Measurements from ENCODE around the gene CLDND2.

DNA sequence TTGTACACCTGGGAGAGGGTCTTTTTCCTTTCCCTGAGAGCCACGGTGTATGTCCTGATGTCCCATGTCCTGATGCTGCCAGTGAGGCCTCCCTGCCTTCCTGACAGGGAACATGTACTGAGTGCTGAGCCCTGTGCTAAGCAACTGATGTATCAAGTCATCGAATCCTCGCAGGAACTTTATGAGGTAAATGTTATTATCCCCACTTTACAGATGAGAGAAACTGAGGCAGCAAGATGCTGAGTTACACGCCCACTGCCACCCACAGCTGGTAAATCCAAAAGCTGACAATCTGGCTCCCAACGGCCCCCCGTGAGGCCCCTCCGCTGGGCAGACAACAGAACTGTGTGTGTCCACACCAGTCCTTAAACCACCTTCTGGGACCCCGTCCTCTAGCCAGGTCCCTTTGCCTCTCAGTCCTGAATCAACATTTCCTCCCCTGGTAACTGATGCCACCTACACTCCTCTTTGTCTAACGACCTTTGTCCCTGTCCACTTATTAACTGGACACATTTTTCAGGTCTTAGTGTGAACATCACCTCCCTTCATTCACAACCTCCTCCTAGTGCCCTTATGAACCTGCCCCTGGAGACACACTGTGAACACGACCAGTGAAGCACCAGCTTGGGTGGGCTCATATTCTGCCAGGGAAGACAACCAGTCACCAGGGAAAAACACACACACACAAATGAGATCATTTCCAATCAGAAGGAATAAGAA lies 21.4 kb downstream of the CLDND2 start:
- TF ChIP-seq, protein P1, sequence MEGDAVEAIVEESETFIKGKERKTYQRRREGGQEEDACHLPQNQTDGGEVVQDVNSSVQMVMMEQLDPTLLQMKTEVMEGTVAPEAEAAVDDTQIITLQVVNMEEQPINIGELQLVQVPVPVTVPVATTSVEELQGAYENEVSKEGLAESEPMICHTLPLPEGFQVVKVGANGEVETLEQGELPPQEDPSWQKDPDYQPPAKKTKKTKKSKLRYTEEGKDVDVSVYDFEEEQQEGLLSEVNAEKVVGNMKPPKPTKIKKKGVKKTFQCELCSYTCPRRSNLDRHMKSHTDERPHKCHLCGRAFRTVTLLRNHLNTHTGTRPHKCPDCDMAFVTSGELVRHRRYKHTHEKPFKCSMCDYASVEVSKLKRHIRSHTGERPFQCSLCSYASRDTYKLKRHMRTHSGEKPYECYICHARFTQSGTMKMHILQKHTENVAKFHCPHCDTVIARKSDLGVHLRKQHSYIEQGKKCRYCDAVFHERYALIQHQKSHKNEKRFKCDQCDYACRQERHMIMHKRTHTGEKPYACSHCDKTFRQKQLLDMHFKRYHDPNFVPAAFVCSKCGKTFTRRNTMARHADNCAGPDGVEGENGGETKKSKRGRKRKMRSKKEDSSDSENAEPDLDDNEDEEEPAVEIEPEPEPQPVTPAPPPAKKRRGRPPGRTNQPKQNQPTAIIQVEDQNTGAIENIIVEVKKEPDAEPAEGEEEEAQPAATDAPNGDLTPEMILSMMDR (IDR thresholded peaks at IDR 0.05; ENCODE audit: low read depth, low read length, poor library complexity, severe bottlenecking), result no peak
- no peak for TF ChIP-seq EZH2phosphoT487 (IDR thresholded peaks at IDR 0.05; ENCODE audit: borderline replicate concordance, low read length)
